GM12875 (cell line): ENCODE data around the gene TTPAL.

Experiments
- H3K4me3 ChIP-seq: one replicate; pipeline ENCODE4 v1.5.1; 2011; ENCODE audit warnings: low read depth, low read length, control low read depth
- TF ChIP-seq, protein P1 (sequence below): IDR thresholded peaks from 2 replicates; pipeline ENCODE4 v1.5.1; 2011; ENCODE audit warnings: low read depth, mild to moderate bottlenecking, control low read depth, inconsistent platforms, low read length, moderate library complexity, borderline replicate concordance; ENCODE audit not compliant: insufficient read depth

TTPAL gene

DNA sequence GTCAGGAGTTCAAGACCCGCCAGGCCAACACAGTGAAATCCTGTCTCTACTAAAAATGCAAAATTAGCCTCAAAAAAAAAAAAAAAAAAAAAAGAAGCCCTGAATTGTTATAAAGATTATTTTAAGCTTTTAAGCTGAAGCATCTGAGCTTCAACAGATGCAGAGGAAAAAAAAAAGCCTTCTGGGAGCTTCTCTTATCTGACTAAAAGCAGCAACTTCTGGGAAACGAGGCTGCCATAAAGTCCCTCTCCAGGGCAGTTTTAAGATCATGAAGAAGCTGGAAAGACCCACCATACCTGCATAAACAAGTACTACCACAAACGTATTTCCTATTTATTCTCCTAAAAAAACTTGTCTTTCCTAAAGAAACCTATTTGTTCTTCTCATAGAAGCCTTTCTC, 42.6 kb downstream of the TTPAL start:
- TF ChIP-seq, protein P1, sequence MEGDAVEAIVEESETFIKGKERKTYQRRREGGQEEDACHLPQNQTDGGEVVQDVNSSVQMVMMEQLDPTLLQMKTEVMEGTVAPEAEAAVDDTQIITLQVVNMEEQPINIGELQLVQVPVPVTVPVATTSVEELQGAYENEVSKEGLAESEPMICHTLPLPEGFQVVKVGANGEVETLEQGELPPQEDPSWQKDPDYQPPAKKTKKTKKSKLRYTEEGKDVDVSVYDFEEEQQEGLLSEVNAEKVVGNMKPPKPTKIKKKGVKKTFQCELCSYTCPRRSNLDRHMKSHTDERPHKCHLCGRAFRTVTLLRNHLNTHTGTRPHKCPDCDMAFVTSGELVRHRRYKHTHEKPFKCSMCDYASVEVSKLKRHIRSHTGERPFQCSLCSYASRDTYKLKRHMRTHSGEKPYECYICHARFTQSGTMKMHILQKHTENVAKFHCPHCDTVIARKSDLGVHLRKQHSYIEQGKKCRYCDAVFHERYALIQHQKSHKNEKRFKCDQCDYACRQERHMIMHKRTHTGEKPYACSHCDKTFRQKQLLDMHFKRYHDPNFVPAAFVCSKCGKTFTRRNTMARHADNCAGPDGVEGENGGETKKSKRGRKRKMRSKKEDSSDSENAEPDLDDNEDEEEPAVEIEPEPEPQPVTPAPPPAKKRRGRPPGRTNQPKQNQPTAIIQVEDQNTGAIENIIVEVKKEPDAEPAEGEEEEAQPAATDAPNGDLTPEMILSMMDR, result no peak
- H3K4me3 ChIP-seq, result no peak overlapping the region

GRCh38 chr20:44520881-44521280, 45.2 kb downstream of the TTPAL start:
- peak overlapping the region; percentile 85 for H3K4me3 ChIP-seq

GRCh38 chr20:44521484-44522481, 46.1 kb downstream of the TTPAL start, which contains the start of gene SERINC3:
TSS of gene SERINC3 (minus strand) at chr20:44522070. CDS start at chr20:44521951, 119 bp downstream.
- peak within 1 kb of the TSS; percentile 85 for H3K4me3 ChIP-seq
- TF ChIP-seq, protein P1, result no peak

More at GRCh38 chr20:44520881-44521280, 45.2 kb downstream of the TTPAL start:
- TF ChIP-seq, protein P1, result no peak

DNA sequence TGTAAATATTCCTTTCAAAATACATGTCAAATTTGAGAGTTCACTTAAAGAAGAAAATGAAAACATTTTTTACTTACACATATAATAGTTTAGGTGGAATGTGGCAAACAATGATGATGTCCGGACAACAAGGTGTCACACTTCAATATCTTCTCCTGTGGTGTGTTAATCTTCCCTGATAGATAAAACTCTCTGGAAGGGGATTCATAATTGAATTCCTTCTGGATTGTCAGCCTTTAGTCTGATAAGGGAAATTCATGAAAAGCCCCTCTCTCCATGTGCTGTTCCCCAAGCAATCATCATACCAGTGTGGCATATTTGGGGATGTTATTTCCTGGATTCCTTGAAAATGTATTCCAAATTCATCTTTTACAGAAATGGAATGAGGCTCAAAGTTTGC, 47.2 kb downstream of the TTPAL start:
- TF ChIP-seq, protein P1, result no peak
- no peak overlapping the region for H3K4me3 ChIP-seq

DNA sequence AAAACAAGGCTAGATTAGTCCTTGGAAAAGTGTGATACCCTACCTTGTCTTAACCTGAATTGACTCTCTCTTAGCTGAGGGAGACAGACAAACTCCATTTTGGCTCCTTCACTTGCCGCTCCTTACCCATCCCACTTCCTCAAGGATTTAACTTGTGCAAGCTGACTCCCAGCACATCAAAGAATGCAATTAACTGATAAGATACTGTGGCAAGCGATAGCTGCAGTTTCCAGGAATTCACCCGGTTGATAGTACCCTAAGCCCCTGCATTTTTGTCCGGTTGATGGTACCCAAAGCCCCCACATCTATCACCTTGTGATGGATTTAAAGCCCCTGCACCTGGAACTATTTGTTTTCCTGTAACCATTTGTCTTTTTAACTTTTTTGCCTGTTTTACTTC, 48.1 kb downstream of the TTPAL start:
- H3K4me3 ChIP-seq, result no peak overlapping the region
- TF ChIP-seq, protein P1, result no peak

GRCh38 chr20:44526129-44526528, 50.5 kb downstream of the TTPAL start:
- TF ChIP-seq, protein P1, result no peak

More at GRCh38 chr20:44526129-44526528, 50.5 kb downstream of the TTPAL start:
- no peak overlapping the region for H3K4me3 ChIP-seq
